Measurements from ENCODE around the gene TMEM184B. TPM values are rescaled to one million over a fixed set of nuclear protein-coding genes. Genes with fewer than 3 reads are reported as not detected.

Gene TMEM184B
- total and polyA plus RNA-seq, 2 of the 8 experiments (the other 6 are each of a cell fraction or from before 2014, with no cell fraction given) = 41.6 to 81.0 TPM

- Histone ChIP-seq H2BK20ac (ENCODE audit: low read length) (no peak overlapping the region), H3K79me2 (ENCODE audit: control insufficient read depth in 1 of 2, insufficient read depth in 2 of 2, low read length in 2 of 2) (peaks cover 3 to 40% of the 10 kb centered on the region in 2 experiments; a peak in 2 of 4 replicates), H3K27ac (ENCODE audit: low read depth, low read length) (no peak overlapping the region), H3K23me2 (ENCODE audit: low read depth, low read length) (no peaks in the 10 kb centered on the region), H3K56ac (replicated peaks; ENCODE audit: insufficient read length, low read depth, low read length) (no peak overlapping the region), H3K4ac (replicated peaks; ENCODE audit: insufficient read length, low read depth, low read length) (no peak overlapping the region), H3K9me3 (ENCODE audit: insufficient read depth in 2 of 2, low read depth in 1 of 2, low read length in 1 of 2) (no peaks in the 10 kb centered on the region), H2BK12ac (ENCODE audit: low read depth, low read length) (no peak overlapping the region), H3K14ac (ENCODE audit: insufficient read length) (no peak overlapping the region), H2AFZ (ENCODE audit: low read length) (no peak overlapping the region), H2BK5ac (ENCODE audit: low read depth, low read length) (no peak overlapping the region), H2BK15ac (ENCODE audit: low read length) (no peak overlapping the region), H3K27me3 (replicated peaks in 1 of 4; ENCODE audit: control insufficient read depth in 3 of 4, extremely low read depth in 1 of 4, insufficient read depth in 3 of 4, low read length in 3 of 4) (no peaks in the 10 kb centered on the region), H4K91ac (replicated peaks; ENCODE audit: insufficient read length, low read length) (no peak overlapping the region), H4K5ac (ENCODE audit: insufficient read length, low read depth, low read length) (no peak overlapping the region), H3K23ac (ENCODE audit: insufficient read length) (no peak overlapping the region), H3K4me2 (ENCODE audit: insufficient read depth in 1 of 2, low read depth in 2 of 2, low read length in 2 of 2) (no peak overlapping the region), H3K4me1 (replicated peaks in 1 of 4; ENCODE audit: control insufficient read depth in 3 of 4, insufficient read depth in 4 of 4, low read length in 3 of 4) (no peaks in the 10 kb centered on the region; a peak in 1 of 7 replicates), H2BK120ac (replicated peaks; ENCODE audit: low read depth, low read length) (no peak overlapping the region), H3K36me3 (ENCODE audit: control insufficient read depth in 2 of 4, insufficient read depth in 4 of 4, low read length in 3 of 4) (peaks cover 7 to 15% (median 13%) of the 10 kb centered on the region in 4 experiments), H2AK5ac (ENCODE audit: low read depth, low read length) (no peak overlapping the region), H3K9ac (replicated peaks in 1 of 4; ENCODE audit: extremely low read depth in 1 of 4, low read depth in 3 of 4, low read length in 3 of 4) (no peak overlapping the region), H4K20me1 (replicated peaks in 1 of 2; ENCODE audit: control insufficient read depth in 1 of 2, insufficient read depth in 2 of 2, low read length in 2 of 2) (peaks cover 6 to 17% of the 10 kb centered on the region in 2 experiments), H3K79me1 (ENCODE audit: low read depth, low read length) (peaks cover 12% of the 10 kb centered on the region), H3K18ac (ENCODE audit: extremely low read depth, low read length) (no peak overlapping the region), H4K8ac (ENCODE audit: extremely low read depth, insufficient read depth, low read length) (no peak overlapping the region), H3K4me3 (ENCODE audit: extremely low read depth in 1 of 4, insufficient read depth in 2 of 4, low read depth in 3 of 4, low read length in 4 of 4) (no peak overlapping the region)
- ChIA-PET POLR2A (ENCODE audit: partially characterized antibody) (interaction anchor here (1.4 kb wide), 1 partner anchor 10 kb away, joined by 4 read pairs; no protein-coding TSS in a partner anchor), CTCF (ENCODE audit: partially characterized antibody) (interaction anchor here (1.1 to 2.1 kb wide), 3 partner anchors 13 to 21 kb away, joined by 3 to 8 read pairs (median 4); no protein-coding TSS in a partner anchor)
- FAIRE-seq = no peak
- DNase-seq (ENCODE audit: low read depth in 1 of 2, low spot score in 2 of 2) = no peak
- 94% methylated on average over 3 of the region's 3 CpGs; no CpG with 5 or more reads in 1 of the 2 experiments for WGBS, 2 experiments (ENCODE audit: extremely low coverage in 1 of 2, insufficient coverage in 1 of 2, insufficient read length in 1 of 2, insufficient replicate concordance in 2 of 2, low coverage in 1 of 2, low lambda C conversion rate in 2 of 2, missing lambda C conversion rate in 1 of 2)
- no peak for TF ChIP-seq TCF12 (IDR thresholded peaks at IDR 0.05; ENCODE audit: low read depth, low read length)
- TF ChIP-seq KDM5A (IDR thresholded peaks at IDR 0.05; ENCODE audit: low read length) = no peak
- TF ChIP-seq ZNF274 (IDR thresholded peaks at IDR 0.05; ENCODE audit: borderline replicate concordance, extremely low read depth, low read length) = no peak
- TF ChIP-seq POU5F1 (IDR thresholded peaks at IDR 0.05; ENCODE audit: low read depth, low read length) = no peak
- no peak for TF ChIP-seq SIRT6 (IDR thresholded peaks at IDR 0.05; ENCODE audit: low read length)
- no peak for TF ChIP-seq YY1 (IDR thresholded peaks at IDR 0.05; ENCODE audit: low read depth, low read length)
These were observed 23.5 kb downstream of the TMEM184B start for GRCh38 chr22:38249301-38249700.
